Psoas muscle (tissue), 8 donors: Measurements from ENCODE around the gene LTBP1. TPM values are rescaled to one million over a fixed set of nuclear protein-coding genes. Genes with fewer than 3 reads are reported as not detected.
"Not testable (repeated sequence)": the region's sequence is repeated elsewhere in the genome, so short reads cannot be mapped to it uniquely, and the experiment has no call there.

ENCODE experiments used
- ATAC-seq, 4 donors: fragments of 200-7000 bp; cut with Tn5 transposase; one replicate each; pipeline ENCODE4 v1.9.1; 2020; ENCODE audit warnings: moderate library complexity in 3 of 4, mild to moderate bottlenecking in 2 of 4
- DNase-seq, 2 donors: peaks; one replicate each; pipeline ENCODE4 v3.0.0-alpha.2; 2020
- H3K27ac ChIP-seq: fragments of 200-600 bp; one replicate; pipeline ENCODE4 v1.8.0; 2022
- H3K27me3 ChIP-seq, 3 donors: fragments of 200-600 bp in 1 of 3; one replicate each; pipeline versions ENCODE4 v1.6.1 to v1.8.0; 2013 to 2022; ENCODE audit warnings: low read length in 2 of 3, mild to moderate bottlenecking in 2 of 3, moderate library complexity in 1 of 3; ENCODE audit not compliant: insufficient read depth in 3 of 3
- H3K36me3 ChIP-seq, 2 donors: fragments of 200-600 bp in 1 of 2; one replicate each; pipeline versions ENCODE4 v1.6.1 to v1.8.0; 2013 to 2022; ENCODE audit warnings: low read depth in 1 of 2, mild to moderate bottlenecking in 1 of 2, moderate library complexity in 1 of 2; ENCODE audit not compliant: insufficient read depth in 1 of 2
- H3K4me1 ChIP-seq: fragments of 200-600 bp; one replicate; pipeline ENCODE4 v1.8.0; 2022
- H3K4me3 ChIP-seq: fragments of 200-600 bp; one replicate; pipeline ENCODE4 v1.8.0; 2022; ENCODE audit warnings: mild to moderate bottlenecking
- H3K9me3 ChIP-seq: fragments of 200-600 bp; one replicate; pipeline ENCODE4 v1.8.0; 2022
- WGBS, 3 donors: extraction: QIAGEN DNeasy Blood & Tissue Kit; methylation state at CpG; one replicate each; pipeline versions ENCODE4 v1.1.6 to v1.1.7; 2013; 5-methylcytosine and 5-hydroxymethylcytosine counted together
- intact Hi-C, 2 donors: fragments of 100-400 bp; cut with DNase I; formaldehyde crosslinking; loops; one replicate each; pipeline versions ENCODE4 v1.11.0 to v1.14.2; 2022
- polyA plus RNA-seq, 3 donors: library from polyadenylated mRNA; stranded (reverse); fragments of 200-250 nt; gene quantifications; one replicate each; pipeline ENCODE4 v1.2.3, GENCODE V29; 2013
- total RNA-seq, 4 donors: library from RNA; stranded (reverse); fragmentation: NEBNext Ultra II Directional in 2 of 4; extraction: Animal tissue kit (Norgen Biotek cat#: 25700) in 2 of 4; gene quantifications; one replicate each; pipeline versions ENCODE4 v1.2.1 to v1.2.4, GENCODE V29; 2021 to 2023
- TF ChIP-seq, protein P1 (sequence below): fragments of 200-600 bp; IDR thresholded peaks from one replicate; pipeline ENCODE4 v1.8.0; 2022; ENCODE audit warnings: antibody characterized with exemption
- donor health status: healthy with polysubstance abuse.
- donor health status: DM: no; HTN: no; CAD: no; lungs with moderate emphysema.
- donor health status: Bipolar disorder and iron deficiency.
- donor health status: healthy.
- donor health status: DM: yes; HTN: yes; CAD: no.
- donor health status: DM: no; HTN: no; CAD: no.
- donor health status: DM: no; HTN: no; CAD: no.
- donor health status: DM: yes; HTN: yes; CAD: no.

LTBP1 gene
- total and polyA plus RNA-seq, 7 donors = 5.9 to 26.8 (median 9.5) TPM

DNA sequence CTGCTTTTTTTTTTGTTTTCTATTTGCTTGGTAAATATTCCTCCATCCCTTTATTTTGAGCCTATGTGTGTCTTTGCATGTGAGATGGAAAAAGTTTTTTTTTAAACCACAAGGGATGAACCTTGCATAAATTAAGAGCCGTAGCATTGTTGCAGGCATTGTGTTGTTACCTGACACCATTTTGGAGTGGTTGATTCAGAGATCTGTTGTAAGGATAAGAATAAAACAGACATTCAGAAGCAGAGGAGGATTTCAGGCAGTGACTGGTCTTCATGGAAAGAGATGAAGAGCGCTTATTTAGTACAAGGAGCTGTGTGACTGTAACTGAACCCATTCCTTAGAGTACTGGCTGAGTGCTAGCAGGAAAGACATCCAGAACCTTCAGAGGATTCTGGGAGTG is 101.2 kb downstream of the LTBP1 start:
- Histone ChIP-seq H3K4me3 (no peak overlapping the region), H3K36me3 (no peaks in the 10 kb centered on the region), H3K27me3 (no peaks in the 10 kb centered on the region), H3K27ac (no peak overlapping the region), H3K9me3 (no peaks in the 10 kb centered on the region), H3K4me1 (peaks cover 6% of the 10 kb centered on the region)
- 14 to 35% (median 15%) methylated on average over 2 of the region's 2 CpGs for WGBS, 3 donors
- TF ChIP-seq, protein P1, sequence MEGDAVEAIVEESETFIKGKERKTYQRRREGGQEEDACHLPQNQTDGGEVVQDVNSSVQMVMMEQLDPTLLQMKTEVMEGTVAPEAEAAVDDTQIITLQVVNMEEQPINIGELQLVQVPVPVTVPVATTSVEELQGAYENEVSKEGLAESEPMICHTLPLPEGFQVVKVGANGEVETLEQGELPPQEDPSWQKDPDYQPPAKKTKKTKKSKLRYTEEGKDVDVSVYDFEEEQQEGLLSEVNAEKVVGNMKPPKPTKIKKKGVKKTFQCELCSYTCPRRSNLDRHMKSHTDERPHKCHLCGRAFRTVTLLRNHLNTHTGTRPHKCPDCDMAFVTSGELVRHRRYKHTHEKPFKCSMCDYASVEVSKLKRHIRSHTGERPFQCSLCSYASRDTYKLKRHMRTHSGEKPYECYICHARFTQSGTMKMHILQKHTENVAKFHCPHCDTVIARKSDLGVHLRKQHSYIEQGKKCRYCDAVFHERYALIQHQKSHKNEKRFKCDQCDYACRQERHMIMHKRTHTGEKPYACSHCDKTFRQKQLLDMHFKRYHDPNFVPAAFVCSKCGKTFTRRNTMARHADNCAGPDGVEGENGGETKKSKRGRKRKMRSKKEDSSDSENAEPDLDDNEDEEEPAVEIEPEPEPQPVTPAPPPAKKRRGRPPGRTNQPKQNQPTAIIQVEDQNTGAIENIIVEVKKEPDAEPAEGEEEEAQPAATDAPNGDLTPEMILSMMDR = no peak
- no peak for DNase-seq
- ATAC-seq = peak in 2 of 4 donors; percentile 48 to 51
- intact Hi-C loops = no loop called here

DNA sequence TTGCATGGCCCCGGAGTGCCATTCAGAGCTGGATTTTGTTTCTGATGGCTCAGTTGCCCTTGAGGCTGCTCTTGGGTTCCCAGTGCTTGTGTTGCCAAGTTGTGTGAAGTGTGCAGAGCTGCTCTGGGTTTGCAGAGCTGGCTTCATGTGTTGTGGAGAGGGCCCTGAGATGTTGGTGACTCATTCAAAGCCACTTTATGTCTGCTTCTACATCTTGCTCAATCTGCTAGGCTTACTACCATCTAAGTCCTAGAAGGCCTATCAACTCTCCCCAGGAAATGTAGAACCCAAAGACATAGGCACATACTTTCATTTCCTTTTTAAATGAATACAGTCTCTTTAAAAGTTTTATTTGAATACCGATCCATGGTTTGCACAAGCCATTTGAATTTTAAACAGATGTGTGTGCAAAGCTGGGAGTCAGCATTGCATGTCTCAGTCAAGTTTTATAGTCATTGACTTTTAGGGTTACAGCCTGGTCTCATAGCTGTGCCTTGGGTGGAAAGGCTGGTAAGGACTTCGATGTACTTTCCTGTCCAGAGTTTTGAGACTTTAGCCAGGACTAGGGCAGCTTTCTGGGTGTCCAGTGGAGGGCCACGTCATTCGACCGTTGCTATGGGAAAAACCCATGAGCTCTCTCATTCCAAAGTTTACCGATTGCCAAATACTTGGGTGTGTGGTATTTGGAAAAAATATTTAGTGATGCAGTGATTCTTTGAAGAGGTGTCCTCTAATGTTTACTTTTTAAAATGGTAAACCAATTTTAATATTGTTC is 105.0 kb downstream of the LTBP1 start:
- peaks cover 6% of the 10 kb centered on the region for H3K4me1 ChIP-seq
- intact Hi-C loops = no loop called here
- H3K36me3 ChIP-seq = no peaks in the 10 kb centered on the region
- ATAC-seq (peak in 3 of 4 donors; percentile 62 to 80 (median 76)), DNase-seq (peak; percentile 31 to 61)
- H3K9me3 ChIP-seq = no peaks in the 10 kb centered on the region
- H3K27ac ChIP-seq = no peak overlapping the region
- WGBS, 3 donors = 42 to 61% (median 47%) methylated on average over 7 of the region's 7 CpGs
- no peak overlapping the region for H3K4me3 ChIP-seq
- TF ChIP-seq, protein P1 = no peak
- no peaks in the 10 kb centered on the region for H3K27me3 ChIP-seq

DNA sequence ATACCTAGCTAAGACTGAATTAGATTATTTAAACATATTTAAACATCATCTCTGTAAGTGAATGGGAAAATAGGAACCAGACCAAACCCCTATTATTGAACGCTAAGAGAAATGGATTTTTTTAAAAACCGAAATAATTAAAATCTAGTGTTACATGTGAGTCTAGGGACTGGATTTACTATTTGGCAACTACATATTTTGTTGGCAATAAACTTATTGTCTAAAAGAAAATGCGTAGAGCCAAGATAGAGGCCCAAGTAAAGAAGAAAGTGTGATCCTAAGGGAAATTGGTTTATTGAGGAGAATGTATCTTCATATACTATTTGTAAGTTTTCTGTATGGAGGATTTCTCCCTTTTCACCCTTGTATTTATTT is 105.6 kb downstream of the LTBP1 start:
- no peak for ATAC-seq
- Histone ChIP-seq H3K9me3 (no peaks in the 10 kb centered on the region), H3K4me1 (peaks cover 6% of the 10 kb centered on the region), H3K36me3 (no peaks in the 10 kb centered on the region), H3K4me3 (no peak overlapping the region), H3K27ac (no peak overlapping the region), H3K27me3 (no peaks in the 10 kb centered on the region)
- DNase-seq = no peak
- intact Hi-C loops = no loop called here
- TF ChIP-seq, protein P1 = no peak
- 59 to 69% (median 64%) methylated on average over 3 of the region's 3 CpGs for WGBS, 3 donors

DNA sequence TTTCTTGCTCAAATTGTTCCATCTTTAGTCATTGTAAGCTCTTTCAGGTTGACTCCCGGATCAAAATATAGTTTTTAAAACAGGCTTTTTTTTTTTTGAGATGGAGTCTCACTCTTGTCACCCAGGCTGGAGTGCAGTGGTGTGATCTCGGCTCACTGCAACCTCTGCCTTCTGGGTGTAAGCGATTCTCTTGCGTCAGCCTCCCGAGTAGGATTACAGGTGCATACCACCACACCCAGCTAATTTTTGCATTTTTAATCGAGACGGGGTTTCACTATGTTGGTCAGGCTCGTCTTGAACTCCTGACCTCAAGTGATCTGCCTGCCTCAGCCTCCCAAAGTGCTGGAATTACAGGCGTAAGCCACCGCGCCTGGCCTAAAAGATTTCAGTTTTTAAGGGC is 106.0 kb downstream of the LTBP1 start:
- H3K4me3 ChIP-seq, intact Hi-C loops, H3K36me3 ChIP-seq, H3K27ac ChIP-seq, ATAC-seq, H3K4me1 ChIP-seq, H3K27me3 ChIP-seq, H3K9me3 ChIP-seq, DNase-seq: not testable (repeated sequence)
- 92 to 97% (median 93%) methylated on average over 11 of the region's 11 CpGs for WGBS, 3 donors

DNA sequence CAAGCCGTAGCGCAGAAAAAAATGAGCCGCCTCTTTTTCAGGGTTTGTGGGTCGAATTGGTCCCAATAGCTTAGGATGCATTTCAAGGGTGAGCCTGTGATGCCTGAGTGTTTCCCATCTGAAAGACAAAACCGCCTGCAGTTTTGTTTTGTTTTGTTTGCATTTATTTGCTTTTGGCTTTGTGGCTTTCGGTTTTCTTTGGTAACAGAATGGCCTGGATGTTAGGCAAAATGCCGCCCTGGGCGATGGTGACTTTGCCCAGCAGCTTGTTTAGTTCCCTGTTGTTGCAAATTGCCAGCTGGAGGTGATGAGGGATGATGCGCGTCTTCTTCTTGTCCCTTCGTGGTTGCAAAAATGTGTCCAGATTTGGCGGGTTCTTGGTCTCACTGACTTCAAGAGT is 109.4 kb downstream of the LTBP1 start:
- TF ChIP-seq, protein P1 = no peak
- Histone ChIP-seq H3K36me3 (no peaks in the 10 kb centered on the region), H3K9me3 (no peaks in the 10 kb centered on the region), H3K27me3 (no peaks in the 10 kb centered on the region), H3K4me3 (no peak overlapping the region), H3K4me1 (peaks cover 6% of the 10 kb centered on the region), H3K27ac (no peak overlapping the region)
- DNase-seq (no peak), ATAC-seq (no peak)
- intact Hi-C loops = no loop called here
- WGBS, 3 donors = 92 to 99% (median 98%) methylated on average over 12 of the region's 12 CpGs

DNA sequence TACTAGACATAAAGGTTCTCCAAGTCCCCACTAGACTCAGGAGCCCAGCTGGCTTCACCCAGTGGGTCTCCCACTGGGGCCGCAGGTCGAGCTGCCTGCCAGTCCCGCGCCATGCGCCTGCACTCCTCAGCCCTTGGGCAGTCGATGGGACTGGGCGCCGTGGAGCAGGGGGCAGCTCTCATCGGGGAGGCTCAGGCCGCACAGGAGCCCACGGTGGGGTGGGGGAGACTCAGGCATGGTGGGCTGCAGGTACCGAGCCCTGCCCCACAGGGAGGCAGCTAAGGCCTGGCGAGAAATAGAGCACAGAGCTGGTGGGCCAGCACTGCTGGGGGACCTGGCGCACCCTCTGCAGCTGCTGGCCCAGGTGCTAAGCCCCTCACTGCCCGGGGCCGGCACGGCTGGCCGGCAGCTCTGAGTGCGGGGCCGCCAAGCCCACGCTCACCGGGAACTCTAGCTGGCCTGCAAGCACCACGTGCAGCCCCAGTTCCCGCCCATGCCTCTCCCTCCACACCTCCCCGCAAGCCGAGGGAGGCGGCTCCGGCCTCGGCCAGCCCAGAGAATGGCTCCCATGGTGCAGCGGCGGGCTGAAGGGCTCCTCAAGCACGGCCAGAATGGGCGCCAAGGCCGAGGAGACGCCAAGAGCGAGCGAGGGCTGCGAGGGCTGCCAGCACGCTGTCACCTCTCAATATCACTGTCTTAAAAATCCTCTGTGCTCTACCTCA is 110.7 kb downstream of the LTBP1 start:
- DNase-seq, H3K4me3 ChIP-seq, intact Hi-C loops, H3K36me3 ChIP-seq, ATAC-seq, H3K27ac ChIP-seq, H3K9me3 ChIP-seq, H3K27me3 ChIP-seq, H3K4me1 ChIP-seq: not testable (repeated sequence)
- WGBS, 3 donors = 88 to 94% (median 91%) methylated on average over 39 of the region's 39 CpGs
